HUES48 (cell line): ENCODE data around the gene SH2D7.

Experiments used
- H3K27ac ChIP-seq: one replicate; pipeline ENCODE4 v1.7.0; 2013; ENCODE audit warnings: low read depth, low read length, inconsistent platforms
- H3K27me3 ChIP-seq: 2 replicates; pipeline ENCODE4 v1.6.1; 2013; ENCODE audit warnings: mild to moderate bottlenecking, low read length; ENCODE audit not compliant: control insufficient read depth, insufficient read depth
- H3K36me3 ChIP-seq: 2 replicates; pipeline ENCODE4 v1.6.1; 2013; ENCODE audit warnings: low read length; ENCODE audit not compliant: control insufficient read depth, insufficient read depth
- H3K4me1 ChIP-seq: 2 replicates; pipeline ENCODE4 v1.6.1; 2013; ENCODE audit warnings: mild to moderate bottlenecking, low read length; ENCODE audit not compliant: control insufficient read depth, insufficient read depth
- H3K4me3 ChIP-seq: 2 replicates; pipeline ENCODE4 v1.5.1; 2013; ENCODE audit warnings: mild to moderate bottlenecking, low read depth, low read length
- H3K9ac ChIP-seq: 2 replicates; pipeline ENCODE4 v1.6.1; 2013; ENCODE audit warnings: mild to moderate bottlenecking, low read depth, low read length, moderate library complexity
- H3K9me3 ChIP-seq: 2 replicates; pipeline ENCODE4 v1.6.1; 2013; ENCODE audit warnings: low read length; ENCODE audit not compliant: control insufficient read depth, insufficient read depth

Gene SH2D7

DNA sequence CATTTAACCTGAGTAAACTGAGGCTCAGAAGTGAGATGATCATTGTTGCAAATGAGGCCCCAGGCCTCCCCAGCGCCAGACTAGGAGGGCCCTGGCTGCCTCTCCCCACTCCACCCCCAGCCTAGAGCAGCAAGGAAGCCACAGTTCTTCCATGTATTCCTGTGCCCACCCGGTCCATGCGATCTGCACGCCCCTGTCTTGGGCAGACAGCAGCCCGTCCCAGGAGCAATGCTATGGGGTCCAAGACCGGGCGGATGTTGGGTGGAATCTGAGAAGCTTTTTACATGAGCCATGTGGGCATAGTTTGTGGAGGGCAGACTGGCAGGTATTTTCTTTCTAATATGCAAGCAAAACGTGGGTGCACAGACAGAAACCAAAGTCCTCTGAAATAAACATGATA is 15.1 kb downstream of the SH2D7 start:
- no peak overlapping the region for H3K27ac ChIP-seq
- H3K4me3 ChIP-seq = no peak overlapping the region
- H3K27me3 ChIP-seq = no peaks in the 10 kb centered on the region
- H3K4me1 ChIP-seq = no peaks in the 10 kb centered on the region
- H3K9ac ChIP-seq = no peak overlapping the region
- H3K9me3 ChIP-seq = no peaks in the 10 kb centered on the region
- H3K36me3 ChIP-seq = no peaks in the 10 kb centered on the region; the same call in 1 of the 2 replicates

DNA sequence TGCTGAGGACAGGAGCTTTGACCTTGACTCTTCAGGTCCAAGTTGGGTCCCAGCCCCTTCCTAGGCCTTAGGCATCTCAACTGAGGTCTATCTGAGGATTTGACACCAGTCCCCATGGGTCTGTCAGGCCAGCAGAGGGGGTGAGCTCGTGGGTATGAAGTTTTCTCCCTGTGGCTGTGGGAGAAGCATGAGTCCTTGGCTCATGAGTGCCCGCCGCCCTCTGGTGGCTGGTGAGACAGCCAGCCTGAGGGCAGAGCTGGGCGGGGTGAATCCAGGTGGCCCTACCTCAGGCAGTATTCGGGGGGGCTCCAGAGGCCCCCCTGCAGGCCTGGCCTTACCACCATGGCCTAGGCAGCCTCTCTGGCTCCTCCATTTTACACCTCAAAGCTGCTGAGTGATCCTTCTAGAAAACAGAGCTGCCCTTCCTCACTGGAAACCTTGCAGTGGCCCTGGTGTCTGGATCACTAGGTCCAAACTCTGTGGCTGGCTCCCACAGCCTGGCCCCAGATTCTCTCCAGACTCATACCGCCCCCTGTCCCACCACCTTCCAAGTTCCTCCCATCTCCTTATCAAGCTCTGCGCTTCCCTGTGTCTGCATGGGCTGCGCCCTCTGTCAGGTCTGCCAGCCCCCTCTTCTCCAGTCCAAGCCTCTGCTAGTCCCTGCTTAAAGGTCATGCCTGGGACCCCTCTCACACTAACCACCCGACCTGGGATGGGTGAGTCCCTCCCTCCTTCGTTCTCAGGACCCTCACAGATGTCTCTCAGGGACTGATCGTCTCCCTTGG is 16.1 kb downstream of the SH2D7 start:
- H3K36me3 ChIP-seq = no peaks in the 10 kb centered on the region; the same call in 1 of the 2 replicates
- no peaks in the 10 kb centered on the region for H3K4me1 ChIP-seq
- no peaks in the 10 kb centered on the region for H3K27me3 ChIP-seq
- no peak overlapping the region for H3K9ac ChIP-seq
- H3K4me3 ChIP-seq = no peak overlapping the region
- no peak overlapping the region for H3K27ac ChIP-seq
- H3K9me3 ChIP-seq = no peaks in the 10 kb centered on the region

DNA sequence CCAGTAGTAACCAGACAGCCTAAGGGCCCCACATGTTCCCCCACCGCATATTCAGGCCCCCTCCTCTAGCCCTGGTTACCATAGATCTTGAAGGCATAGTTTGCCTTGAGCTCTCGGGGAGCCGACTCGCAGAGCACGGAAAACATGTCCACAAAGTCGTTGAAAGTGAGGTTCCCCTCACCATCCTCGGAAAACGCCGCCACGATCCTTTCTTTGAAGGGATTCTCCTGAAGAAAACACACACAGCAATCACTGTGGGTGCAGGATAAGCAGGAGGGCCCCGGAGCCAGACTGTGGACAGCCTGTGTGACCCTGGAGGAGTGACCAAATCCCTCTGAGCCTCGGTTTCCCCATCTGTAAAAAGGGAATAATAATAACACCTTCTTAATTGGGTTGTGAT is 16.8 kb downstream of the SH2D7 start:
- Histone ChIP-seq H3K9ac (no peak overlapping the region), H3K9me3 (no peaks in the 10 kb centered on the region), H3K27ac (no peak overlapping the region)

DNA sequence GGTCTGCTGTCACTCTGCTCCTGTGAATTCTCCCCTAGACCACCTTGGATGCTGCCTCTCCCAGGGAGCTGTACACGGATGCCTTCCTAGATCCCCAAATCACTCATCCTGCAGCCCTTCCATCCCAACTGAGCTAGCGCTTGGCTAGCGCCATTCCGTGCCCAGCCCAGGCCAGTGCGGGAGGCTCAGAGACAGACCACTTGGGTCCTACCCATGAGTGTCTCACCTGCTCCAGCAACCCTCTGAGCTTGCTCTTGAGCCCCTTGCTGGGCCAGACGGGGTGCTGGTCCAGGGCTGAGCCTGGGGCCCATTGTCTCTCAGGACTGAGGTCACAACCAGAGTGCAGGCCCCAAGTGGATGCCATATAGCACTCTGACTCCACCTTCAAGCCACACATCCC is 17.7 kb downstream of the SH2D7 start:
- H3K4me1 ChIP-seq = no peaks in the 10 kb centered on the region
- H3K27ac ChIP-seq = no peak overlapping the region
- H3K9me3 ChIP-seq = no peaks in the 10 kb centered on the region
- H3K4me3 ChIP-seq = no peak overlapping the region
- H3K27me3 ChIP-seq = no peaks in the 10 kb centered on the region
- no peaks in the 10 kb centered on the region; the same call in 1 of the 2 replicates for H3K36me3 ChIP-seq
- H3K9ac ChIP-seq = no peak overlapping the region

More for the DNA sequence above, 16.8 kb downstream of the SH2D7 start:
- H3K36me3 ChIP-seq = no peaks in the 10 kb centered on the region; the same call in 1 of the 2 replicates
- no peak overlapping the region for H3K4me3 ChIP-seq
- H3K27me3 ChIP-seq = no peaks in the 10 kb centered on the region
- H3K4me1 ChIP-seq = no peaks in the 10 kb centered on the region

DNA sequence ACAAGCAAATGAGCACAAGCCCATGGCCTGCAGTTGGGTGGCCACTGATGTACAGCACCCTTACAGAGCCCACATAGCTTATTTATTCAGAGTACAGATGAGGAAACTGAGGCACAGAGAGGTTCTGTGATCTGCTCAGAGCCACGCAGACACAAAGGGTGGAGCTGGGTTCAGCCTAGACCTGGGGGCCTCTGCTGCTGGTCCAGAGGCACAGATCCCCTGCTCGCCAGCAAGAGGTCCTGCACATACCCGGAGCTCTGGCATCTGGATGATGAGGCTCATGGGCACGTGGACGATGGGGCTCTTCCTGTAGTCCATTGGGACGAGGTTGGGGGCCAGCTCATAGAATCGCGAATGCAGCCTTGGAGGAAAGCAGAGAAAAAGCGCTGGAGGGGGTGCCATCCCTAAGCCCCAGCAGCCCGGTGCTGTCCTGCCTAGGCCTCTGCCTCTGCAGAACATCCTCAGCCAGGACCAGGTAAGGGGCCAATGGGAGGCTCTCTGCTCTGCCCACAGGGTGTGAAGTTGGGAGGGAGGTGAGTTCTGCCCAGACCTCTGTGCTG is 18.6 kb downstream of the SH2D7 start:
- no peaks in the 10 kb centered on the region for H3K4me1 ChIP-seq

DNA sequence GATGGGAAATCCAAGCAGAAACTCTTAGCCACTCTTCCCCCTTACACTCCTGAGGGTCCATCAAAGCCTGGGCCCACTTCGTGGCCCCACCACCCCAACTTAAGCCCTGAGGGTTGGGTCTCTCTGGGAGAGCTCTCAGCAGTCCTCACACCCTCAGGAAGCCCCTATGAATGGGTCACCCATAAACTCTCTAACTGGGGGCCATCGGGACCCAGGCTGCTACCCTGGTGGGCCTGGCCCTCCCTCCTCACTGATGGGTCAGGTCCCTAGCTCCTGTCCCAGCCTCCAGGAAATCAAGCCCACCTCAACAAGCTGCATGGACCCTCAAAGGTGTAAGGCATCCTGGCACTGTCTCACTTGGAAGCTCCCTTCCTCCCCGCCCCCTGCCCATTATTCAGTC is 19.4 kb downstream of the SH2D7 start:
- Histone ChIP-seq H3K36me3 (no peaks in the 10 kb centered on the region), H3K27ac (no peak overlapping the region), H3K9ac (no peak overlapping the region), H3K4me3 (no peak overlapping the region), H3K9me3 (no peaks in the 10 kb centered on the region), H3K4me1 (no peaks in the 10 kb centered on the region), H3K27me3 (no peaks in the 10 kb centered on the region)

More for the DNA sequence above, 18.6 kb downstream of the SH2D7 start:
- no peaks in the 10 kb centered on the region for H3K36me3 ChIP-seq
- no peak overlapping the region for H3K9ac ChIP-seq
- no peak overlapping the region for H3K4me3 ChIP-seq
- no peaks in the 10 kb centered on the region for H3K27me3 ChIP-seq
- H3K27ac ChIP-seq = no peak overlapping the region
- no peaks in the 10 kb centered on the region for H3K9me3 ChIP-seq

DNA sequence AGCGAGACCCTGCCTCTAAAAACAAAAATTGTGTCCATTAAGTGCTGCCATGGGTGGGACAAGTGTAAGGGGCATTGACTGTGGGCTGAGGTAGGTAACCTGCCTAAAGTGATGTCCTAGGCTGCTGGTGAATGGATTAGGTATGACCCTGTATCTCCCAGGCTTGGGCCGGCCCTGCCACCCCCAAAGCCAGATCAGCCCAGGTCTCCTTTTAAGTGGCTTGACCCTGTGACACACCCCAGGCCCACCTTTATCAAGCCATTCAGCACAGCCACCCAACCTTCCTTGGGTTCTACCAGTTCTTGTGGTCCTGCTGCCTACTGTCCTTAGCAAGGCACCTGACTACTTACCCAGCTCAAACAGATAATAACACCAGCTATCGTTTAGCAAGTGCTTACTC is 20.2 kb downstream of the SH2D7 start:
- Histone ChIP-seq H3K4me3 (no peak overlapping the region), H3K9ac (no peak overlapping the region), H3K9me3 (no peaks in the 10 kb centered on the region), H3K27me3 (no peaks in the 10 kb centered on the region), H3K4me1 (no peaks in the 10 kb centered on the region), H3K27ac (no peak overlapping the region), H3K36me3 (no peaks in the 10 kb centered on the region)

DNA sequence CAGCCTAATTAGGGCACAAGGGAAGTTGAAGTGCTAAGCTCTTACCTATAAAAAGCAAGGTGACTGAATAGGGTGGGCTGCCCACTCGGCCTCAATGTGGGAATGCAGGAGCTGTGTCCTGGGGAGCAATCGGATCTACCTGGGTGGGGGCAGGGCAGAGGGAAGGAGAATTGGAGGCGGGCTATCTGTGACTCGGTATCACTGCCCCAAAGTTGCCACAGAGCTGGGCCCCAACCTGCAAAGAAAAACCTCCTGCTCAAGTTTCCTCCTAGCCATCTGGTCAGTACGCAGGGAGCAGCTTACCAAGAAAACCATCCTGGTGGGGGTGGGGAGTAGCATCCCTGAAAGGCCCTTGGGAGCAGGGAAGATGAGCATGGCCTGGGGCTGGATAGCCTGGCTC is 28.2 kb downstream of the SH2D7 start:
- Histone ChIP-seq H3K4me1 (peaks cover 12% of the 10 kb centered on the region), H3K27me3 (no peaks in the 10 kb centered on the region), H3K36me3 (peaks cover 3% of the 10 kb centered on the region; the same call in 1 of the 2 replicates), H3K27ac (no peak overlapping the region), H3K4me3 (no peak overlapping the region), H3K9ac (no peak overlapping the region), H3K9me3 (no peaks in the 10 kb centered on the region)

DNA sequence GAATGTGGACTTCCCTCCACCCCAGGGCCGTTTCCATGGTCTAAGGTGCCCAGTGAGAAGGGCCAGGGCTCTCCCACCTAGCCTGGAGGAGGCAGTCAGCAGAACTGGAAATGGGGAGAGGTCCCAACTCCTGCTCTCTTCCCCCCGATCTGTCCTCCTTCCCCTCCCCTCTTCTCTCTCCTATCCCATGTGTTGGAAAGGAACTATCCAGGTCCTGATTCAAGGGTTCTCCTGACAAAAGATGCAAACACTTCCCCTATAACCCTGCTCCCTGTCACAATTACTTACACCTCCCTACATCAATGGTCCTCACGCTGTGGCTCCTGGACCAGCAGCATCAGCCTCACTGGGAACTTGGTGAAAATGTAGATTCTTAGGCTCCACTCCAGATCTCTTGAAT is 32.9 kb downstream of the SH2D7 start:
- Histone ChIP-seq H3K9ac (no peak overlapping the region), H3K27me3 (no peaks in the 10 kb centered on the region), H3K36me3 (peaks cover 3% of the 10 kb centered on the region; the same call in 1 of the 2 replicates), H3K9me3 (no peaks in the 10 kb centered on the region), H3K27ac (no peak overlapping the region), H3K4me1 (peaks cover 20% of the 10 kb centered on the region), H3K4me3 (no peak overlapping the region)

DNA sequence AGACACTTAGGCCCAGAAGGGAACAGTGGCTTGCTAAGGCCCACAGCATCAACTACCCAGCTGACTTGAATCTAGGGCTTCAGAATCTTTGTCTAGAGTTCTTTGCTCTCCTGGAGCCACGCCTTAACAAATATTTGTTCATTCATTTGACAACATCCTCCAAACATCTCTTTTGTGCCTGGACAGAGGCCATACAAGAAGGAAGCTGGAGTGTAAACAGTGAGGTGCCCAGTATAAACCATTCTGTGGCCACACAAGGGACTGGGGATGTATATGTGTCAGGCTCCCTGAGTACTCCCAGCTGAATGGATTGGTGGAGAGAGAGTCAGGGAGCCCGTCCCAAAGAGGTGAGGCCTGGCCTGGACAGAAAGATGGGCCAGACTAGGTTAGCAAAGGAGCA is 35.5 kb downstream of the SH2D7 start:
- Histone ChIP-seq H3K4me3 (no peak overlapping the region), H3K27me3 (no peaks in the 10 kb centered on the region), H3K4me1 (peaks cover 10% of the 10 kb centered on the region), H3K9ac (no peak overlapping the region), H3K9me3 (no peaks in the 10 kb centered on the region), H3K36me3 (no peaks in the 10 kb centered on the region), H3K27ac (no peak overlapping the region)

DNA sequence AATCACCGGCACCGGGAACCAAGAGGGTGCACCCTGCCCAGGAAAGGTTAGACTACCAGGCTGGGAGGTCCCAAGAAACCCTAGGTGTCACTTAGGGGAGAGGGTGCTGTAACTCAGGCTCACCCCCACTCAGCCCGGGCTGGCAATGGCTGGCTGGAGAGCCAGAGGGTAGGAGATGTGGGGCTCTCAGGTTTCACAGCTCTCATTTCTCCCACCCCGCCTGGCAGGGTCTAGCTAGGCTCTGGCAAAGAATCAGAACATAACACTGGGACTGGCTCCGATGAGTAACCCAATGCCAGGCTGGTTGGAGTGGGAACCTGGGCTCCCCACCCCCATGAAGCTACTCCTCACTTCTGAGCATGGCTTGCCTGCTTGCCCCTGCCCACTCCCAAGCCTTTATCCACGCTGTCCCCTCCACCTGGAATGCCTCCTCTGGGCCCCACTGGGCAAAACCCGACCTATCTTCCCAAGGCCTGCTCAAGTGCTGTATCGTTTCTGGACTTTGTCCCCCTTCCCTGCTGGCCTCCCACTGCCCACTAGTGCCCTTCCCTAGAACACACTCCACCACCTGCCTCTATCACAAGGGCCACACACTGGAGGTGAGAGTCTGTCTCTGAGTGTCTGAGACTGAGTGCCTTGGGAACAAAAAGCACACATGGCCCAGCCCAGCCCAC is 36.9 kb downstream of the SH2D7 start:
- Histone ChIP-seq H3K36me3 (no peaks in the 10 kb centered on the region), H3K4me1 (peaks cover 10% of the 10 kb centered on the region), H3K27ac (no peak overlapping the region), H3K9me3 (no peaks in the 10 kb centered on the region), H3K9ac (no peak overlapping the region), H3K4me3 (no peak overlapping the region), H3K27me3 (no peaks in the 10 kb centered on the region)
